ENCODE results near the gene ELK3.

The ELK3 gene

GRCh38 chr12:96260644-96261043 lies 66.5 kb downstream of the ELK3 start:
- DNase-seq: no peak

GRCh38 chr12:96261557-96261956 lies 67.4 kb downstream of the ELK3 start:
- no peak for DNase-seq

GRCh38 chr12:96263449-96263902 lies 69.3 kb downstream of the ELK3 start:
- no peak for DNase-seq

DNA sequence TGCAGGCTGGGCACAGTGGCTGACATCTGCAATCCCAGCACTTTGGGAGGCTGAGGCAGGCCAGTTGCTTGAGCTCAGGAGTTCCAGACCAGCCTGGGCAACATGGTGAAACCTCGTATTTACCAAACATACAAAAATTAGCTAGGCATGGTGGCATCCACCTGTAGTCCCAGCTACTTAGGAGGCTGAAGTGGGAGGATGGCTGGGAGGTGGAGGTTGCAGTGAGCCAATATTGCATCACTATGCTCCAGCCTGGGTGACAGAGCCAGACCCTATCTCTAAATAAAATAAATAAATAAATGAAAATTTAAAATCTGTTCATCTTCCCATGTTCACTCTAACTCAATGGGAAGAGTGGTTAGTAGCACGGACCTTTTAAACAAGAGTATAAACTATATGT lies 71.2 kb downstream of the ELK3 start:
- DNase-seq: no peak

DNA sequence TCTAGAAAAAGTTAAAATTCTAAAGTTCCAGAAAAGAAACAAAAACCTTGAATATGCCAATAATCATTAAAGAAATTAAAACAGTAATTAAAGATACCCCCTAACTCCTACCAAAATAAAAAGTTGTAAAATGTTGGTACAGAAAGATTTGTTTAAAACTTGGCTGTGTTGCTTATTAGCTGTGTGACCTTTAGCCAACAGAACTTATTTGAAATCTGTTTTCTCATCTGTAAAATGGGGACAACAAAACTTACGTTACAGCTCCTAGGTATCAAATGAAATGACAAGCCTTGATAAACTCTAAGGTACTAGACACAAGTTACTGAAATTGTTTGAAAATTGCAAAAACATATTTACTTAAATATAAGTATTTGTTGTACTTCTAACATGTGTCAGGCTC lies 71.7 kb downstream of the ELK3 start:
- DNase-seq: no peak

- DNase-seq: no peak
Observed at GRCh38 chr12:96266238-96266637, 72.1 kb downstream of the ELK3 start.

DNA sequence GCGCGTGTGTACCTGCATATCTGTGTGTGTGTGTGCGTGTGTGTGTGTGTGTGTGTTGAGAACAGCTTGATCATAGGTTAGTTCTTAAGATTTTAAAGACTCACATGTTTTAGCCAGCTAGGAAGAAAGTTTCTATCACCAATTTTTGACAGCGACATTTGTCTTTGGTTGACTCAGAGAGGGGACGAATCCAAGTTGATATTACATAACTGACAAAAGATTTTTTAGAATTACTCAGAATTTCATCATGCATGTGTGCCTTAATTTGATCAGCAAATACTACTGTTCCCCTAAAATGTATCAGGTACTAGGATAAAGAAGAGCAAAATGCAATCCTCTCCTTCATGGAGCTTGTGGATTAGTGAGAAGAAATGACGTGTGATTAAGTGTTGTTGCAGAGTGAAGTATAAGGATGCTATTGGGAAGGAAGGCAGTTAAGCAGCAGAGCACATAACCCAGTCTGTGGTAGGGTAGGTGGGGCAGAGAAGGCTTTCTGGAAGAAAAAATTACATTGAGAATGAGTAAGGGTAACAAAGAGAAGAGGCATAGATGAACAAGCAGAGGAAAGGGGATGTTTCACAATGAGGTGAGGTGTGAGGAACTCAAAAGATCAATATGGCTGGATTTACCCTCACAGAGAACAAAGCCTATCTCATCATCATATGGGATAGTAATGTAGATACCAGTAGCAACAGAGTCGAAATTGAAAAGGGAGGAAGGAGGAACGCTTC lies 77.5 kb downstream of the ELK3 start:
- no peak for DNase-seq

GRCh38 chr12:96274331-96274730 lies 80.2 kb downstream of the ELK3 start:
- DNase-seq: no peak

- DNase-seq: no peak
Observed at GRCh38 chr12:96285158-96285557, 91.0 kb downstream of the ELK3 start.

GRCh38 chr12:96289067-96289466 lies 94.9 kb downstream of the ELK3 start:
- no peak for DNase-seq

GRCh38 chr12:96293093-96293492 lies 98.9 kb downstream of the ELK3 start:
- DNase-seq: no peak

GRCh38 chr12:96294831-96295230 lies 100.7 kb downstream of the ELK3 start:
- peak in 3 of 6 experiments; percentile 4 to 21 (median 11) for DNase-seq

DNA sequence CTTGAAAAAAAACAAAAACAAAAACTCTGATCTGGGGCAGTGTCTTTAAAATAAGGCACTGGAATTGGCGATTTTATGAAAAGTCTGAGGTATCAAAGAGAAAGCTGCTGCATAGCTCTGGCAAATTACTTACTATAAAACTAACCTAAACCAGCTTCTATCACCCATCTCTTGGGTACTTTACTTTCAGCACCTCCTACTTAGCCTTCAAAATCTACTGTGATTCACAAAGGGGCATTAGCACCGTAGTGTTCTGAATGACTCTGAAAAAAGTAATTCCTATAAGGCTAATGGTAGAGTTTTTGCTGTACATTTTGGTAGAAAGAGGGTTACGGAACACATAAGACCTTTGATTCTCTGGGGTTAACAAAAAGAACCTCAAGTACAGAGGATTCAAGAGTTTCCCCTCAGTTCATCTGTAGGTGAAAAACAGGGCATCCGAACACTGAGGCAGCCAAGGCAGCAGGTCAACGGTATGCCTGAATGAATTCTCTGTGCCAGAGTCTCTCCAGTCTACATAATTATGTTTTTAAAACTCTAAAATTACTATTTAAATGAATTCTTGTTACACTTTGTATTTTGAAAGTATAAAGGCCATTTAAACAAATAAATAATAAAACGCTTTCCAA lies 101.5 kb downstream of the ELK3 start:
- no peak for DNase-seq

GRCh38 chr12:96297504-96297903 lies 103.3 kb downstream of the ELK3 start:
- DNase-seq: no peak

GRCh38 chr12:96300064-96300463 lies 105.9 kb downstream of the ELK3 start:
- no peak for DNase-seq

GRCh38 chr12:96301732-96302131 lies 107.6 kb downstream of the ELK3 start:
- no peak for DNase-seq

GRCh38 chr12:96302687-96303310 lies 108.6 kb downstream of the ELK3 start:
- no peak for DNase-seq

GRCh38 chr12:96303653-96304052 lies 109.5 kb downstream of the ELK3 start:
- no peak for DNase-seq

GRCh38 chr12:96305665-96306064 lies 111.5 kb downstream of the ELK3 start:
- DNase-seq: no peak

- no peak for DNase-seq
Observed at GRCh38 chr12:96308881-96309280, 114.7 kb downstream of the ELK3 start.

DNA sequence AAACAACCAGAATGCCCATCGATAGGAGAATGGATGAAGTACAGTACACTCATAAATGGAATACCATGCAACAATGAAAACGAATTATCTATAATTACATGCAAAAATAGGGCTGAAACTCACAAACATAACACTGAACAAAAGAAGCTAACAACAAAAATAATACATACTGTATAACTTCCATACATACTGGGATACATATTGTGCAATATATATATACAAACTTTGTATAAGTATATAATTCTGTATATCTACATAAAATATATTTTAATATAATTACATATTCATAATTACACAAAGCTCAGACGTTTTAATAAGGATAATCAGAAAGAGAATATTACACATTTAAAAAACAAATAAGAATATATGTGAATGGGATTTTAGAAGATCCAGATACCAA lies 115.9 kb downstream of the ELK3 start:
- DNase-seq: no peak

DNA sequence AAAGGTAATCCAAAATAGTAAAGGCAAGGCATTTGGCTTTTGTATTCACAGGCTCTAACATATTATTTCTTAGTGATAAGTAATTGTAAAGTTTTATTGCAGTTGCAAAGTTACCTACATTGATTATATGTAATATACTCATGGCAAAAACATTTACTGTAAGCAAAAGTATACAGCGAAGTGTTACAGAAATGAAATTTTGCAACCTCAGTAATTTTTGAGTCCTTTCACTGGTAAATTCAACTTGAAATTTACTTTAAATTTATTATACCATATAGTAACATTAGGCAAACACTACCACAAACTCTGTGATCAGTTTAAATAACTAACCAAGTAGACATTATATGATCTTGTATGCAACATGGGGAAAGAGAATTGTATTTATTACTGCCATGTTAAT lies 117.0 kb downstream of the ELK3 start:
- DNase-seq: no peak

DNA sequence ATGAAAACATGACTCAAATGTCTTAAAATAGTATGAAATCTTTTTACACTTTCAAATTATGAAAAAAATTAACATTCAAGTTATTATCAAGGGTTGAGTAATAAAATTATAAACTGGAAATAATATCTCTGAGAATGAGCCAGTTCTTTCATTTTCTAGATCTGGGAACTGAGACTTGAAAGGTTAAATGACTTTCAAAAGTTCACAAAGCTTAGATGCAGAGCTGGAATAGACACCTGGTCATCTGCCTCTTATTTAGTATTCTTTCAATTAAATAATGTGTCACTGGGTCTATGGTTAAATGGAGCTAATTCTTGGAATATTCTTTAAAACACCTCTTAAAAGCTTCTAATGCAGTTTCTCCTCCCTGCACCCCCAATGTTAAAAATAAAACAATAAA lies 119.4 kb downstream of the ELK3 start:
- DNase-seq: no peak

DNA sequence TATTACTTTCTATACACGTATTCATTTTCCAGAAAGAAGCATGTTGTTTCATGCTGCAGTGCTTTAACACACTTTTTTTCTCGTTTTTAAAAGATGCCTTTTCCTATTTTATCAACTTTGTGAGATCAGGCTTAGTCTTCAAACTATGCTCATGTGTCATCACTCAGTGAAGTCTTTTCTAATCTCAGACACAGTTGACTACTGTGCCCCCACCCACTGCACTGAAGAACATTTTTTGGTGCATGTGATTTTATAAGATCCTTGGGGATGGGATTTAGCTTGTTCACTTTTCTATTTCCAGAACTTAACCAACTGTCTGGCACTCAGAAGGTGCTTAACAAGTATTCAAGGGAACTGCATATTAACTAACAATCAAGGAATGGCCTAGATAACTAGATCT lies 120.5 kb downstream of the ELK3 start:
- DNase-seq: no peak
